Smooth muscle cell (in vitro differentiated cells): ENCODE results near the gene GUCA1A. TPM values are rescaled to one million over a fixed set of nuclear protein-coding genes. Genes with fewer than 3 reads are reported as not detected.

ENCODE experiments used
- DNase-seq: peaks from one replicate; lab custom pipeline; 2025; ENCODE audit not compliant: unreplicated experiment; lab: John Stamatoyannopoulos, UW
- H2AFZ ChIP-seq: fragments of 200-600 bp; sonication (generic); 2 replicates; pipeline ENCODE4 v1.6.0; 2016; ENCODE audit warnings: antibody characterized with exemption, low read depth, mild to moderate bottlenecking
- H3F3A ChIP-seq: fragments of 200-600 bp; sonication (generic); 2 replicates; pipeline ENCODE4 v1.6.0; 2017; ENCODE audit warnings: antibody characterized with exemption, low read depth
- H3K27ac ChIP-seq: fragments of 200-600 bp; sonication (generic); 2 replicates; pipeline ENCODE4 v1.5.1; 2016; ENCODE audit warnings: low read depth, mild to moderate bottlenecking
- H3K27me3 ChIP-seq: fragments of 200-600 bp; sonication (generic); 2 replicates; pipeline ENCODE4 v1.6.1; 2016; ENCODE audit warnings: low read depth, mild to moderate bottlenecking
- H3K36me3 ChIP-seq: fragments of 200-600 bp; sonication (generic); 2 replicates; pipeline ENCODE4 v1.5.1; 2016; ENCODE audit warnings: low read depth
- H3K4me1 ChIP-seq: fragments of 200-600 bp; sonication (generic); 2 replicates; pipeline ENCODE4 v1.5.1; 2016; ENCODE audit warnings: low read depth
- H3K4me2 ChIP-seq: fragments of 200-600 bp; sonication (generic); 2 replicates; pipeline ENCODE4 v1.6.0; 2016; ENCODE audit warnings: mild to moderate bottlenecking
- H3K4me3 ChIP-seq: fragments of 200-600 bp; sonication (generic); 2 replicates; pipeline ENCODE4 v1.5.1; 2016; ENCODE audit warnings: mild to moderate bottlenecking
- H3K79me2 ChIP-seq: fragments of 200-600 bp; sonication (generic); 2 replicates; pipeline ENCODE4 v1.6.0; 2016; ENCODE audit warnings: low read depth, mild to moderate bottlenecking
- H3K9ac ChIP-seq: fragments of 200-600 bp; sonication (generic); 2 replicates; pipeline ENCODE4 v1.6.0; 2016; ENCODE audit warnings: low read depth
- H3K9me3 ChIP-seq: fragments of 200-600 bp; sonication (generic); replicated peaks from 2 replicates; pipeline ENCODE4 v1.5.1; 2016; ENCODE audit warnings: low read depth
- H4K20me1 ChIP-seq: fragments of 200-600 bp; sonication (generic); 2 replicates; pipeline ENCODE4 v1.6.0; 2016; ENCODE audit warnings: low read depth
- WGBS: methylation state at CpG from one replicate; pipeline ENCODE4 v1.1.7; 2016; ENCODE audit warnings: low lambda C conversion rate; 5-methylcytosine and 5-hydroxymethylcytosine counted together
- polyA plus RNA-seq: library from polyadenylated mRNA; unstranded; fragments of >200 nt; fragmentation: Nextera tagmentation; extraction: Ambion mirVana; gene quantifications from 2 replicates; pipeline ENCODE4 v1.2.1, GENCODE V29; 2016
- total RNA-seq: library from RNA; depleted of rRNA; stranded (reverse); fragments of >200 nt; gene quantifications from 2 replicates; pipeline ENCODE4 v1.2.3, GENCODE V29; 2014
- TF ChIP-seq, protein P1 (sequence below): fragments of 200-600 bp; sonication (generic); IDR thresholded peaks from 2 replicates; pipeline ENCODE4 v1.5.1; 2017; ENCODE audit warnings: borderline replicate concordance, mild to moderate bottlenecking, antibody characterized with exemption; ENCODE audit not compliant: insufficient read depth, poor library complexity, severe bottlenecking

The GUCA1A gene
- total and polyA plus RNA-seq, 2 experiments from 2014 or later, result 1.6 to 7.2 TPM

GRCh38 chr6:42171813-42172581, 1.2 kb upstream of the GUCA1A start:
- no peak overlapping the region for H3K4me2 ChIP-seq
- H3F3A ChIP-seq, result no peaks in the 10 kb centered on the region
- 92% methylated on average over 7 of the region's 7 CpGs for WGBS
- no peaks in the 10 kb centered on the region for H4K20me1 ChIP-seq
- H3K27me3 ChIP-seq, result no peaks in the 10 kb centered on the region
- TF ChIP-seq, protein P1, sequence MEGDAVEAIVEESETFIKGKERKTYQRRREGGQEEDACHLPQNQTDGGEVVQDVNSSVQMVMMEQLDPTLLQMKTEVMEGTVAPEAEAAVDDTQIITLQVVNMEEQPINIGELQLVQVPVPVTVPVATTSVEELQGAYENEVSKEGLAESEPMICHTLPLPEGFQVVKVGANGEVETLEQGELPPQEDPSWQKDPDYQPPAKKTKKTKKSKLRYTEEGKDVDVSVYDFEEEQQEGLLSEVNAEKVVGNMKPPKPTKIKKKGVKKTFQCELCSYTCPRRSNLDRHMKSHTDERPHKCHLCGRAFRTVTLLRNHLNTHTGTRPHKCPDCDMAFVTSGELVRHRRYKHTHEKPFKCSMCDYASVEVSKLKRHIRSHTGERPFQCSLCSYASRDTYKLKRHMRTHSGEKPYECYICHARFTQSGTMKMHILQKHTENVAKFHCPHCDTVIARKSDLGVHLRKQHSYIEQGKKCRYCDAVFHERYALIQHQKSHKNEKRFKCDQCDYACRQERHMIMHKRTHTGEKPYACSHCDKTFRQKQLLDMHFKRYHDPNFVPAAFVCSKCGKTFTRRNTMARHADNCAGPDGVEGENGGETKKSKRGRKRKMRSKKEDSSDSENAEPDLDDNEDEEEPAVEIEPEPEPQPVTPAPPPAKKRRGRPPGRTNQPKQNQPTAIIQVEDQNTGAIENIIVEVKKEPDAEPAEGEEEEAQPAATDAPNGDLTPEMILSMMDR, result no peak
- H2AFZ ChIP-seq, result no peak overlapping the region
- DNase-seq, result no peak
- no peaks in the 10 kb centered on the region for H3K79me2 ChIP-seq
- H3K27ac ChIP-seq, result no peak overlapping the region
- H3K9ac ChIP-seq, result no peak overlapping the region
- H3K9me3 ChIP-seq, result no peaks in the 10 kb centered on the region
- no peaks in the 10 kb centered on the region for H3K36me3 ChIP-seq
- H3K4me3 ChIP-seq, result no peak overlapping the region
- no peaks in the 10 kb centered on the region for H3K4me1 ChIP-seq

- no peaks in the 10 kb centered on the region for H4K20me1 ChIP-seq
- DNase-seq, result no peak
- H3K9ac ChIP-seq, result no peak overlapping the region
- H3K79me2 ChIP-seq, result no peaks in the 10 kb centered on the region
- TF ChIP-seq, protein P1, result peak; percentile 12
- H3K4me2 ChIP-seq, result no peak overlapping the region
- H2AFZ ChIP-seq, result no peak overlapping the region
- no peaks in the 10 kb centered on the region for H3K4me1 ChIP-seq
- WGBS, result 64% methylated on average over 5 of the region's 5 CpGs
- H3K4me3 ChIP-seq, result no peak overlapping the region
- no peaks in the 10 kb centered on the region for H3K36me3 ChIP-seq
- no peak overlapping the region for H3K27ac ChIP-seq
- no peaks in the 10 kb centered on the region for H3K27me3 ChIP-seq
- H3K9me3 ChIP-seq, result no peaks in the 10 kb centered on the region
- no peaks in the 10 kb centered on the region for H3F3A ChIP-seq
Observed at GRCh38 chr6:42175860-42176259, 2.7 kb downstream of the GUCA1A start.

DNA sequence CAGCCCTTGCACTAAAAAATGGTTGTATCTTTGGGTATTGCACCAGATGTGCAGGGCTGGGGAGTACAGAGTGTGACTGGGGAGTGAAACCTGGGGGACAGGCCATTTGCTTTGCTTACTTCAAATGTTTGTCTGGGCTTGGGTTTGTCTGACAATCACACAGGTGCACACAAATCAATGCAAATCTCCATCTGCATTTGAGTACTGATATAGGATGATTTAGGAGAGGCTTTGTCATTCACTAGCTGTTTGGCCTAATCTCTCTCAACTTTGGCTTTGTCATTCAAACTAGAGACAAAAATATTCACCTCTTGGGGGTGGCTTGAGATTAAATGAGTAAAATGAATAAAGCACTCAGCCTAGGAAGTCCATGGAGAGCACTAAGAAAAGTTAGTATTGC, 3.8 kb downstream of the GUCA1A start:
- Histone ChIP-seq H3K4me3 (no peak overlapping the region), H3K4me1 (no peaks in the 10 kb centered on the region), H3F3A (no peaks in the 10 kb centered on the region), H3K27me3 (no peaks in the 10 kb centered on the region), H3K9ac (no peak overlapping the region), H3K9me3 (no peaks in the 10 kb centered on the region), H3K36me3 (no peaks in the 10 kb centered on the region), H3K27ac (no peak overlapping the region), H2AFZ (no peak overlapping the region), H3K4me2 (no peak overlapping the region), H3K79me2 (no peaks in the 10 kb centered on the region), H4K20me1 (no peaks in the 10 kb centered on the region)
- DNase-seq, result no peak
- TF ChIP-seq, protein P1, result no peak
